WERI-Rb-1 (cell line): ENCODE data around the gene LMX1A.

Source experiments
- DNase-seq: peaks from one replicate; pipeline ENCODE4 v3.0.0-alpha.2; 2020
- H3K27ac ChIP-seq: fragments of 250-450 bp; sonication (Bioruptor Pico); 2 replicates; pipeline ENCODE4 v1.5.1; 2020; ENCODE audit warnings: mild to moderate bottlenecking, moderate library complexity
- H3K27me3 ChIP-seq: fragments of 250-450 bp; sonication (Bioruptor Pico); 2 replicates; pipeline ENCODE4 v1.5.1; 2021; ENCODE audit warnings: mild to moderate bottlenecking, low read depth, moderate library complexity; ENCODE audit not compliant: insufficient read depth, severe bottlenecking
- H3K36me3 ChIP-seq: fragments of 250-450 bp; sonication (Bioruptor Pico); 2 replicates; pipeline ENCODE4 v1.5.1; 2020; ENCODE audit warnings: mild to moderate bottlenecking, moderate library complexity
- H3K4me3 ChIP-seq: 2 replicates; pipeline ENCODE4 v1.5.1; 2011; ENCODE audit warnings: low read depth, mild to moderate bottlenecking, control low read depth, low read length
- H3K9me3 ChIP-seq: fragments of 250-450 bp; sonication (Bioruptor Pico); 2 replicates; pipeline ENCODE4 v1.5.1; 2021; ENCODE audit warnings: mild to moderate bottlenecking, moderate library complexity; ENCODE audit not compliant: severe bottlenecking
- TF ChIP-seq, protein P1 (sequence below): IDR thresholded peaks from 2 replicates; pipeline ENCODE4 v1.5.1; 2011; ENCODE audit warnings: low read depth, mild to moderate bottlenecking, control low read depth, inconsistent platforms, low read length

LMX1A gene

GRCh38 chr1:165234149-165234548, 122.4 kb downstream of the LMX1A start:
- Histone ChIP-seq H3K4me3 (no peak overlapping the region; the same call in 1 of the 2 replicates), H3K9me3 (no peaks in the 10 kb centered on the region), H3K27ac (peak overlapping the region; percentile 100), H3K27me3 (no peaks in the 10 kb centered on the region), H3K36me3 (no peaks in the 10 kb centered on the region)
- no peak for DNase-seq
- TF ChIP-seq, protein P1, sequence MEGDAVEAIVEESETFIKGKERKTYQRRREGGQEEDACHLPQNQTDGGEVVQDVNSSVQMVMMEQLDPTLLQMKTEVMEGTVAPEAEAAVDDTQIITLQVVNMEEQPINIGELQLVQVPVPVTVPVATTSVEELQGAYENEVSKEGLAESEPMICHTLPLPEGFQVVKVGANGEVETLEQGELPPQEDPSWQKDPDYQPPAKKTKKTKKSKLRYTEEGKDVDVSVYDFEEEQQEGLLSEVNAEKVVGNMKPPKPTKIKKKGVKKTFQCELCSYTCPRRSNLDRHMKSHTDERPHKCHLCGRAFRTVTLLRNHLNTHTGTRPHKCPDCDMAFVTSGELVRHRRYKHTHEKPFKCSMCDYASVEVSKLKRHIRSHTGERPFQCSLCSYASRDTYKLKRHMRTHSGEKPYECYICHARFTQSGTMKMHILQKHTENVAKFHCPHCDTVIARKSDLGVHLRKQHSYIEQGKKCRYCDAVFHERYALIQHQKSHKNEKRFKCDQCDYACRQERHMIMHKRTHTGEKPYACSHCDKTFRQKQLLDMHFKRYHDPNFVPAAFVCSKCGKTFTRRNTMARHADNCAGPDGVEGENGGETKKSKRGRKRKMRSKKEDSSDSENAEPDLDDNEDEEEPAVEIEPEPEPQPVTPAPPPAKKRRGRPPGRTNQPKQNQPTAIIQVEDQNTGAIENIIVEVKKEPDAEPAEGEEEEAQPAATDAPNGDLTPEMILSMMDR = no peak

GRCh38 chr1:165228676-165229075, 127.8 kb downstream of the LMX1A start:
- TF ChIP-seq, protein P1 = no peak
- H3K27ac ChIP-seq = no peak overlapping the region
- no peaks in the 10 kb centered on the region for H3K9me3 ChIP-seq
- no peaks in the 10 kb centered on the region for H3K36me3 ChIP-seq
- no peak overlapping the region for H3K4me3 ChIP-seq
- H3K27me3 ChIP-seq = no peaks in the 10 kb centered on the region
- DNase-seq = no peak

DNA sequence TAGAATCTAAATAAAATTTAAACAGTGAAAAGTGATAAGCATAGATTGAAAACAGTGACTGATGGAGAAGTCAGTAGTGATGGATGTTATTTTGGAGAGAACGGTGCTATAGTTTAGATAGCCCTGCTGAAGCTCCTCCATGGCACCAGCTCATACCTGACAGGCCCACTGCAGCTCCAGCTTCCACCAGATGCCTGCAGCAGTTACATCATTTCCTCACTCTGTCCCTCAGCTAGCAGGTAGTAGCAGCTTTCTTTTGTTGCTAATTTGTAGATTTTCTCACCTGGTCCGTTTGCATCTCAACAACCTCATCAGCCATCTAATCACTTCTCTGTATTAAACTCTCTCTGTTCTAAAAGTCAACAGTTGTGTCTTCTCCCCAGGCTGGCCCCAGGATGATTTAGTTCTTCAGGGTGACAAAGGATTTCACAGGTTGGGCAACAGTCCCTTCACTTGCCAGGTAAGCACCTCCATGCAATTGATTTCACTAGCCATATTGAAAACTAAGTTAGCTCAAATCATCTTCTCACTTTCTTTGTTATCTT, 128.3 kb downstream of the LMX1A start:
- H3K27me3 ChIP-seq = no peaks in the 10 kb centered on the region
- DNase-seq = no peak
- TF ChIP-seq, protein P1 = no peak
- H3K4me3 ChIP-seq = no peak overlapping the region
- no peaks in the 10 kb centered on the region for H3K9me3 ChIP-seq
- no peak overlapping the region for H3K27ac ChIP-seq
- no peaks in the 10 kb centered on the region for H3K36me3 ChIP-seq

DNA sequence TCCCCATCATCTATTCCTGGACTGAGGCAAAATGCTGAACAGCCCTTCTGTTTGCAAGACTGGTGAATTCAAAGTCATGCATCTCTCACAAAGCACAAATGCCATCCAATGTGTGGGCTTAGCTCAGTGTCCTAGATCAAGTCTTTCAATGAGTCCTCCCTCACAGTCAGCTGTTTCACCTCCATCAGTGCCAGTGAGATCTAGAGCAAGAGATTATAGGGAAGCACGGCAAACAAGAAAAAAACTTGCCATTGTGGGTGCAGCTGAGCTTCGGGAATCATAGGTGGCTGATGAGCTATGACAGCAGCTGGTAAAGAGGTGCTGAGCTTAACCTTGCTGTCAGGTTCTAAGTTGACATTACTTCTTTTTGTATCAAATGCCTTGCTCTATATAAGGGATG, 130.2 kb downstream of the LMX1A start:
- H3K27me3 ChIP-seq = no peaks in the 10 kb centered on the region
- H3K4me3 ChIP-seq = no peak overlapping the region
- DNase-seq = no peak
- no peaks in the 10 kb centered on the region for H3K36me3 ChIP-seq
- no peak overlapping the region for H3K27ac ChIP-seq
- TF ChIP-seq, protein P1 = no peak
- no peaks in the 10 kb centered on the region for H3K9me3 ChIP-seq

- Histone ChIP-seq H3K9me3 (no peaks in the 10 kb centered on the region), H3K36me3 (no peaks in the 10 kb centered on the region), H3K27me3 (no peaks in the 10 kb centered on the region), H3K27ac (no peak overlapping the region), H3K4me3 (no peak overlapping the region)
- TF ChIP-seq, protein P1 = no peak
- no peak for DNase-seq
These were observed 130.9 kb downstream of the LMX1A start for GRCh38 chr1:165225650-165226049.

- no peak for DNase-seq
- no peak overlapping the region for H3K27ac ChIP-seq
- H3K9me3 ChIP-seq = no peaks in the 10 kb centered on the region
- H3K4me3 ChIP-seq = no peak overlapping the region
- H3K27me3 ChIP-seq = no peaks in the 10 kb centered on the region
- no peaks in the 10 kb centered on the region for H3K36me3 ChIP-seq
- TF ChIP-seq, protein P1 = no peak
These were observed 131.5 kb downstream of the LMX1A start for GRCh38 chr1:165225062-165225461.
